OCI-LY3 (cell line): ENCODE data around the gene GNB1.

ENCODE experiments used
- H2AFZ ChIP-seq: fragments of 200-600, 300-600 bp; shearing (Covaris generic); 2 replicates; pipeline ENCODE4 v1.6.0; 2014; ENCODE audit warnings: antibody characterized with exemption, low read depth, low read length
- H3K27ac ChIP-seq: fragments of 200-600, 300-600 bp; sonication (generic); 2 replicates; pipeline ENCODE4 v1.5.1; 2014; ENCODE audit warnings: mild to moderate bottlenecking, low read length, moderate library complexity, mixed read lengths
- H3K27me3 ChIP-seq: fragments of 200-600, 300-600 bp; sonication (generic); 2 replicates; pipeline ENCODE4 v1.6.1; 2014; ENCODE audit warnings: low read depth, low read length, mixed read lengths
- H3K36me3 ChIP-seq: fragments of 200-600, 300-600 bp; sonication (generic); replicated peaks from 2 replicates; pipeline ENCODE3; 2014; ENCODE audit warnings: low read depth, low read length, mixed read lengths
- H3K4me1 ChIP-seq: fragments of 300-600, 200-600 bp; sonication (generic); 2 replicates; pipeline ENCODE4 v1.6.1; 2014; ENCODE audit warnings: low read length, mixed read lengths
- H3K4me2 ChIP-seq: fragments of 200-600, 300-600 bp; sonication (generic); 2 replicates; pipeline ENCODE4 v1.6.1; 2014; ENCODE audit warnings: low read length, mixed read lengths
- H3K4me3 ChIP-seq: fragments of 300-600, 200-600 bp; sonication (generic); 2 replicates; pipeline ENCODE4 v1.5.1; 2014; ENCODE audit warnings: antibody characterized with exemption, mild to moderate bottlenecking, low read length, moderate library complexity
- H3K79me2 ChIP-seq: fragments of 300-600, 200-600 bp; shearing (Covaris generic); 2 replicates; pipeline ENCODE4 v1.6.1; 2014; ENCODE audit warnings: mild to moderate bottlenecking, low read length, mixed read lengths
- H3K9ac ChIP-seq: fragments of 300-600, 200-600 bp; shearing (Covaris generic); 2 replicates; pipeline ENCODE4 v1.6.0; 2014; ENCODE audit warnings: mild to moderate bottlenecking, low read length, moderate library complexity
- H3K9me3 ChIP-seq: fragments of 200-600, 300-600 bp; shearing (Covaris generic); 2 replicates; pipeline ENCODE4 v1.6.1; 2014; ENCODE audit warnings: low read length, mixed read lengths; ENCODE audit not compliant: insufficient read depth
- H4K20me1 ChIP-seq: fragments of 200-600, 300-600 bp; sonication (generic); 2 replicates; pipeline ENCODE4 v1.6.1; 2016; ENCODE audit warnings: low read length, mixed read lengths; ENCODE audit not compliant: insufficient read depth
- CTCF ChIP-seq: fragments of 200-600, 300-600 bp; sonication (generic); IDR thresholded peaks from 2 replicates; pipeline ENCODE4 v1.5.1; 2014; ENCODE audit warnings: antibody characterized with exemption, low read length, low read depth
- EZH2phosphoT487 ChIP-seq: fragments of 200-600 bp; shearing (Covaris generic); IDR thresholded peaks from 2 replicates; pipeline ENCODE4 v1.6.1; 2018; ENCODE audit warnings: antibody characterized with exemption, mixed run types, low read depth

Gene GNB1

GRCh38 chr1:1873186-1873585 is 17.7 kb downstream of the GNB1 start:
- peaks cover 94% of the 10 kb centered on the region for H4K20me1 ChIP-seq
- H2AFZ ChIP-seq, result no peak overlapping the region
- no peak overlapping the region for H3K4me3 ChIP-seq
- H3K9ac ChIP-seq, result no peak overlapping the region
- H3K4me2 ChIP-seq, result no peak overlapping the region
- H3K9me3 ChIP-seq, result no peaks in the 10 kb centered on the region
- H3K27me3 ChIP-seq, result no peaks in the 10 kb centered on the region
- peaks cover 11% of the 10 kb centered on the region; the same call in 1 of the 2 replicates for H3K4me1 ChIP-seq
- peaks cover 100% of the 10 kb centered on the region for H3K79me2 ChIP-seq
- H3K27ac ChIP-seq, result no peak overlapping the region
- TF ChIP-seq EZH2phosphoT487, result no peak
- TF ChIP-seq CTCF, result no peak
- peaks cover 35% of the 10 kb centered on the region for H3K36me3 ChIP-seq

- Histone ChIP-seq H3K79me2 (peaks cover 100% of the 10 kb centered on the region), H3K27me3 (no peaks in the 10 kb centered on the region), H3K9ac (no peak overlapping the region), H2AFZ (no peak overlapping the region), H3K36me3 (peaks cover 35% of the 10 kb centered on the region), H4K20me1 (peaks cover 94% of the 10 kb centered on the region), H3K27ac (no peak overlapping the region), H3K4me2 (no peak overlapping the region), H3K9me3 (no peaks in the 10 kb centered on the region), H3K4me3 (no peak overlapping the region), H3K4me1 (peaks cover 11% of the 10 kb centered on the region; the same call in 1 of the 2 replicates)
- TF ChIP-seq CTCF, result no peak
These were observed 18.4 kb downstream of the GNB1 start for GRCh38 chr1:1872329-1872994.

GRCh38 chr1:1869469-1869868 is 21.4 kb downstream of the GNB1 start:
- no peak overlapping the region for H3K4me2 ChIP-seq
- H3K4me3 ChIP-seq, result no peak overlapping the region
- no peak for TF ChIP-seq EZH2phosphoT487
- no peak for TF ChIP-seq CTCF
- H2AFZ ChIP-seq, result no peak overlapping the region
- H3K36me3 ChIP-seq, result peaks cover 24% of the 10 kb centered on the region
- peaks cover 16% of the 10 kb centered on the region for H3K4me1 ChIP-seq
- peak overlapping the region; percentile 36; the same call in 1 of the 2 replicates for H3K27ac ChIP-seq
- no peak overlapping the region for H3K9ac ChIP-seq
- peaks cover 93% of the 10 kb centered on the region for H4K20me1 ChIP-seq
- peaks cover 100% of the 10 kb centered on the region for H3K79me2 ChIP-seq
- no peaks in the 10 kb centered on the region for H3K27me3 ChIP-seq
- no peaks in the 10 kb centered on the region for H3K9me3 ChIP-seq

- no peak overlapping the region for H2AFZ ChIP-seq
- peaks cover 94% of the 10 kb centered on the region for H4K20me1 ChIP-seq
- no peaks in the 10 kb centered on the region for H3K9me3 ChIP-seq
- H3K27me3 ChIP-seq, result no peaks in the 10 kb centered on the region
- H3K9ac ChIP-seq, result no peak overlapping the region
- peaks cover 25% of the 10 kb centered on the region for H3K36me3 ChIP-seq
- no peak overlapping the region for H3K4me2 ChIP-seq
- H3K4me1 ChIP-seq, result peaks cover 18% of the 10 kb centered on the region
- TF ChIP-seq CTCF (no peak), EZH2phosphoT487 (no peak)
- no peak overlapping the region for H3K27ac ChIP-seq
- H3K79me2 ChIP-seq, result peaks cover 100% of the 10 kb centered on the region
- H3K4me3 ChIP-seq, result no peak overlapping the region
These were observed 23.7 kb downstream of the GNB1 start for GRCh38 chr1:1867164-1867563.
